Lower leg skin (tissue), 3 donors: ENCODE measurements around the gene SLC9A9.

Experiments
- POLR2A ChIP-seq, 2 donors: fragments of 450-650 bp; IDR thresholded peaks; one replicate each; pipeline ENCODE4 v1.6.1; 2016 to 2017; ENCODE audit warnings: antibody characterized with exemption in 2 of 2, mild to moderate bottlenecking in 1 of 2, moderate library complexity in 1 of 2
- TF ChIP-seq, protein P1 (sequence below), 3 donors: fragments of 450-650 bp; IDR thresholded peaks; one replicate each; pipeline ENCODE4 v1.5.1; 2016; ENCODE audit warnings: antibody characterized with exemption in 3 of 3, mild to moderate bottlenecking in 3 of 3, moderate library complexity in 2 of 3

DNA sequence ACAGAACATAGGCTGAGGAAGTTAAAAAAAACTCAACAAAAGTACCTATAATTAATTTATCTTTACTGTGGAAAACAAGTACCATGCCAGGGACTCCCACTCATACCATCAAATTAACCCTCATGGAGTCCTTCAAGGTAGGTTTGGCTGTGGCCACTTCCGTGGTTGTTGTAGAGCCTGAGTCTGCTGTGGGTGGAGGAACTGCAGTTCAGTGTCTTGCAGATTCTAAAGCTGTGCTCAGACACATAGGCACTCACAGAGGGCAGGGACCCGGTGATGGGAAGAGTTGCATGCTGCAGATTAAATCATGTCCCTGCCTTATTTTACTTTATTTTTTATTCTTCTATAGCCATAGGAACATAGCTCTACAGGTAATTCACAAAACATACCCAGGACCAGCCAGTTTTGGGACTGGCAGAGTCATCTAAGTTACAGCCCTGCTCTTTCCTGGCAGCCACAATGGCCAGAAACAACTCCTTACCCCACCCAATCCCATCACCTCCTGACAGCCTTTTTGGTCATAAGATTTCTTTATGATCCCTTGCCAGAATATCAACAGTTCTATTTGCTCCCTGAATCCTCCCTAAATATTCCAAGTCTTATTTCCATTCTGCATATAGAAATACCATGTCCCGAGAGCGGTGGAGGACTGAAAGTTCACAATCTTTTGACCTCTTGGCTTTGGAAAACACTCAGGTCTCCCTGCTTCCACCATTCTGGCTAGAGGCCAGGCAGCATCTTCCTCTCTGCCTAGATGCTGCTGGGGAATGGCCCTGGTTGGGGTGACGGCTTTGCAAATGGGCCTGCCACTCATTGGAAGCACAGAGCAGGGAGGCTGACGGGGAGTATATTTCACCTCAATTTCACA is 535.0 kb downstream of the SLC9A9 start:
- TF ChIP-seq, protein P1, sequence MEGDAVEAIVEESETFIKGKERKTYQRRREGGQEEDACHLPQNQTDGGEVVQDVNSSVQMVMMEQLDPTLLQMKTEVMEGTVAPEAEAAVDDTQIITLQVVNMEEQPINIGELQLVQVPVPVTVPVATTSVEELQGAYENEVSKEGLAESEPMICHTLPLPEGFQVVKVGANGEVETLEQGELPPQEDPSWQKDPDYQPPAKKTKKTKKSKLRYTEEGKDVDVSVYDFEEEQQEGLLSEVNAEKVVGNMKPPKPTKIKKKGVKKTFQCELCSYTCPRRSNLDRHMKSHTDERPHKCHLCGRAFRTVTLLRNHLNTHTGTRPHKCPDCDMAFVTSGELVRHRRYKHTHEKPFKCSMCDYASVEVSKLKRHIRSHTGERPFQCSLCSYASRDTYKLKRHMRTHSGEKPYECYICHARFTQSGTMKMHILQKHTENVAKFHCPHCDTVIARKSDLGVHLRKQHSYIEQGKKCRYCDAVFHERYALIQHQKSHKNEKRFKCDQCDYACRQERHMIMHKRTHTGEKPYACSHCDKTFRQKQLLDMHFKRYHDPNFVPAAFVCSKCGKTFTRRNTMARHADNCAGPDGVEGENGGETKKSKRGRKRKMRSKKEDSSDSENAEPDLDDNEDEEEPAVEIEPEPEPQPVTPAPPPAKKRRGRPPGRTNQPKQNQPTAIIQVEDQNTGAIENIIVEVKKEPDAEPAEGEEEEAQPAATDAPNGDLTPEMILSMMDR (IDR thresholded peaks at IDR 0.05): no peak
- TF ChIP-seq POLR2A (IDR thresholded peaks at IDR 0.05): no peak
